NCI-H2029 treated with DMSO at 0.1 percent for 48 hours (cell line): Measurements from ENCODE around the gene SOAT2.
A peak's percentile ranks its signal among the peaks of the same experiment; 100 is the strongest.
"Not testable (repeated sequence)": the region's sequence is repeated elsewhere in the genome, so short reads cannot be mapped to it uniquely, and the experiment has no call there.

Experiments used
- DNase-seq: peaks from one replicate; lab custom pipeline; 2025; lab: John Stamatoyannopoulos, UW

SOAT2 gene

DNA sequence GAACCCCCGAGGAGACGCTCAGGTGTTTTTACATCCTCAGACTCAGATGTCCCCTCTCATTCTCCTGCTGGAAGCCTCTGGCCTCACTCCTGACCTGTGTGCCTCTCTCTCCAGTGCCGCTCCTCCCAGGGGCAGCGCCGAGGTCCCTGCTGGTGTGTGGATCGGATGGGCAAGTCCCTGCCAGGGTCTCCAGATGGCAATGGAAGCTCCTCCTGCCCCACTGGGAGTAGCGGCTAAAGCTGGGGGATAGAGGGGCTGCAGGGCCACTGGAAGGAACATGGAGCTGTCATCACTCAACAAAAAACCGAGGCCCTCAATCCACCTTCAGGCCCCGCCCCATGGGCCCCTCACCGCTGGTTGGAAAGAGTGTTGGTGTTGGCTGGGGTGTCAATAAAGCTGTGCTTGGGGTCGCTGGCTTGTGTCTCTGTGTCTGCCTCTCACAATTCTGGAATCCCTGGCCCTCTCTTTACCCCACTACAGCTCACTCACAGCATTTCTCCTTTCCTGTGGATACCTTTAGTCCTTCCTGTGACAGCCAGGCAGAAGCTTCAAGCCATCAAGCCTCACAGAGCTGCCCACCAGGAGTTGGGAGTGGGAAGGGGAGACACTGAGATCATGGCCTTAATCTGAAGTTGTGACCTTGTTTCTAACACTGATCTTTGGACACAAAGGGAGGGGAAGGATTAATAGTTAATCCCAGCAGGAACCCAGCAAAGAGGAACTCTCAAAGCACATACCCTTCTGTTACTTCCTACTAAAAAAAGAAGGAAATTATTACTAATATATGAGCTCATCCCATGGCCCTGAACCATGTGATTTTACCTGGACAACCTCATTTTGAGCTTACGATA, 1.1 kb upstream of the SOAT2 start:
- no peak for DNase-seq

- DNase-seq: no peak
Observed at GRCh38 chr12:53103860-53104305, 597 bp downstream of the SOAT2 start.

- DNase-seq: no peak
Observed at GRCh38 chr12:53105256-53105655, 2.0 kb downstream of the SOAT2 start.

GRCh38 chr12:53105712-53106439, 2.6 kb downstream of the SOAT2 start:
- DNase-seq: no peak

- DNase-seq: no peak
Observed at GRCh38 chr12:53107122-53107521, 3.8 kb downstream of the SOAT2 start.

DNA sequence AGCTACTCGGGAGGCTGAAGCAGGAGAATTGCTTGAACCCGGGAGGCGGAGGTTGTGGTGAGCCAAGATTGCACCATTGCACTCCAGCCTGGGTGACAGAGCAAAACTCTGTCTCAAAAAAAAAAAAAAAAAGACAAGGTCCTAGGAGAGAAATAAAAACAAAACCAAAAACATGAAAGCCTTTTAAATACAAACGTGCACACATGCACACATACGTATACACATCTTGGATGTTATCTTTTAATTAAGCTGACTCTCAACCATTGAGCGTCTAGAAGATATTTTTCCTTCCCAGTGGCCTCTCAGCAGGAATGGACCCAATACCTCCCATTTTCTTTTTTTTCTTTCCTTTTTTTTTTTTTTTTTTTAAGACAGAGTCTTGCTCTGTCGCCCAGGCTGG, 9.1 kb downstream of the SOAT2 start:
- not testable (repeated sequence) for DNase-seq

- DNase-seq: no peak
Observed at GRCh38 chr12:53113136-53113705, 9.9 kb downstream of the SOAT2 start.

DNA sequence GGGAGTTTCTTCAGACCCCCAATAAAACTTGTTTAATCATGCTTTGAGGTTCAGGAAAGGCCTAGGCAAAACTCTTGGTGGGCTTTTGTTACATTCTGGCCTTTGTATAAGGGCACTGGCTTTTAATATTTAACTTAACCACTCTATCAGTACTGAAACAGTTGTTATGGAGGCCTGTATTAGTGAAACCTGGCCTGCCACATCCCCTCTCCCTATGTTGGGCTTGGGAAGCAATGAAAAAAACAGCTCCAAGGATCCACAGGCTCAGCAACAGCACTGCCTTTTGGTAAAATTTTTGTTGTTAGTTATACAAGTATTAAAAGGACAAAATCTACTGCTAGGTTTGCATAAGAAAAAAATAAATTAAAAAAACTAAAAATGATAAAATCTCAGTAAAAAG, 10.7 kb downstream of the SOAT2 start:
- DNase-seq: no peak

GRCh38 chr12:53115112-53115890, 12.0 kb downstream of the SOAT2 start:
- no peak for DNase-seq

DNA sequence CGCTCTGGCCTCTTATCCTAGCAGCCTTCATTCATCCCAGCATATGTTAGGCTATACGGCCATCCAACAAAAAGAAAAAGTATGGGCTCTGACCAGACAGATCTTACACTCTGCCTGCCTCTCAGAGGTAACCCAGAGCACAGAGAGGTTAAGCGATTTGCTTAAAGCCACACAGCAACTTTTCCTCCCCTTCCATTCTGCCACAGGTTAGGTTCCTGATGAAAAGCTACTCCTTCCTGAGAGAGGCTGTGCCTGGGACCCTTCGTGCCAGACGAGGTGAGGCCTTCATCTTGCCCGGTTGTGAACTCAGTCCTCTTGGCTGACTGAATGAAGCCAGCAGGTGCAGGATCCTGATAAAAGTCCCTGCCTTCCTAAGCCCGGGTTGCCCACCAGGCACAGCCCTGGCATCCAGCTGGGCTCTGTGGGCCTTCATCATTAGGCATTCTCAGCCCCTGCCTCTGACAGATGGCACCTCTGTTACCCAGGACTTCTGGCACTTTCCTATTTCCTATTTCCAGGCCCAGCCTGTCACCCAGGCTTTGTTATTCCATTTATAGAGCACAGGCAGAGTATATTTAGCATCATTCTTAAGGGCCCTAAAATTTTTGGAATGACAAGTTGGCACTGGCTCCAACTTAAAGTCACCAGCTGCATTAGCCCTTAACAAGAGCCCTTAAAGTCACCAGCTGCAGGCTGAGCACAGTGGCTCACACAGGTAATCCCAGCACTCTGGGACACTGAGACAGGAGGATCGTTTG, 12.8 kb downstream of the SOAT2 start:
- DNase-seq: peak; percentile 2

DNA sequence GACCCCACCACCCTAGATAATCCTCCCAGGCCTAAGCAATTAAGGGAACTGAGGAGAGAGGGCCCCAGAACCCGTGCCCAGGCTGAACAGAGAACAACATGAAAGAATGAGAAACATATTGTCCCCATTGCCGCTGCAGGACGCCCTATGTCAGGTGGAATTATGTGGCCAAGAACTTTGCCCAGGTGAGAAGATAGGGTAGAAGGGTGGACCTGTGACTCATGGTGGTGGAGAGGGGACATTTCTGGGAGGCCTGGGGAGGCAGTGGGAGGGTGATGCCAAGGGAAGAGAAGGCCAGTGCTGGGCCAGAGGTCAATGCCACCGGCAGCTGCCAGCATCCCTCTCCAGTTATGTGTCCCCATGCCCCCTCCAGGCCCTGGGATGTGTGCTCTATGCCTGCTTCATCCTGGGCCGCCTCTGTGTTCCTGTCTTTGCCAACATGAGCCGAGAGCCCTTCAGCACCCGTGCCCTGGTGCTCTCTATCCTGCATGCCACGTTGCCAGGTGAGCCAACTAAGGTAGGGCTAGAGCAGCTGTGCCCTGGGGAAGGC, 15.5 kb downstream of the SOAT2 start:
- no peak for DNase-seq

GRCh38 chr12:53120685-53121525, 17.6 kb downstream of the SOAT2 start:
- no peak for DNase-seq

DNA sequence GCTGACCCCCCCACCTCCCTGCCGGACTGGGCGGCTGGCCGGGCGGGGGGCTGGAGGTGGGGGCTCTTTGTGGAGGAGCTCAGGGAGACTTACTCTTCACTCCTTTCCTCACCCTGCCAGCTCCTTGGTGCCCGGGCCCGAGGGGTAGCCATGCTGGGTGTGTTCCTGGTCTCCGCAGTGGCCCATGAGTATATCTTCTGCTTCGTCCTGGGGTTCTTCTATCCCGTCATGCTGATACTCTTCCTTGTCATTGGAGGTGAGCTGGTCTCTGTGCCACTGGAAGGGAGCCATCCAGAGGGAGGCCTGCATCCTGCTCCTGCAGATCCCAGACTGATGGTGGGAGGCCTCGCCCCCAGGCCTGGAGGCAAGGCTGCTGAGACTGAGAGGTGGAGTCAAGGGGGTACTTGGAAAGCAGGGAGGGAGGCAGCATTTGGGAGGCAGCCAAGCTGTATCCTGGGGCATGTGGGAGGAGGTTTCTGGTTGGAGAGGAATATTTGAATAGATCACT, 19.7 kb downstream of the SOAT2 start:
- DNase-seq: peak; percentile 47

DNA sequence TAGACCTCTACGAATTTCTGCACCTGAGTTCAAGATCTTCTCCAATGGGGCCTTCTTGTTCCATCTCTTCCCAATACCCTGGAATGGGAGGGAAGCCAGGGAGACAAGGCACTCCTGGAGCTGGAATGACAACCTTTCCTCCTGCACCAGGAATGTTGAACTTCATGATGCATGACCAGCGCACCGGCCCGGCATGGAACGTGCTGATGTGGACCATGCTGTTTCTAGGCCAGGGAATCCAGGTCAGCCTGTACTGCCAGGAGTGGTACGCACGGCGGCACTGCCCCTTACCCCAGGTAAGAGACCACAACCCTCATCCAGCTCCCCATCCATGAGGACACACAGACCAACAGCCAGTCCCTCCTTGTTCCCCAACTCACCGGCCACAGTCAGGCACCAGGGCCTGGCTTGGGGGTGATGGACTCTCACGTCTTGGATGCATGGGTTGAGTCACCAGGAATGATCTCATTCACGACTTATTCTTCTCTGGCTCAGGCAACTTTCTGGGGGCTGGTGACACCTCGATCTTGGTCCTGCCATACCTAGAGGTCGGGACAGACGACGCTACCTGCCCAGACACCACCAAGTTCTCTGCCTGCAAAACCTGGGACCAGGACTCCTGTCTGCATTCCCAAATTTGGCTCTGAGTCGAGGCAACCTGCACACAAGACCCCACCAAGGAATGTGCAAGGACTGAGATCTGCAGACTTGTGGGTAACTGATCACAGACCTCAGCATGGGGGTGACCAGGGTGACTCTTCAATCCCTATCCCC, 20.5 kb downstream of the SOAT2 start:
- no peak for DNase-seq

DNA sequence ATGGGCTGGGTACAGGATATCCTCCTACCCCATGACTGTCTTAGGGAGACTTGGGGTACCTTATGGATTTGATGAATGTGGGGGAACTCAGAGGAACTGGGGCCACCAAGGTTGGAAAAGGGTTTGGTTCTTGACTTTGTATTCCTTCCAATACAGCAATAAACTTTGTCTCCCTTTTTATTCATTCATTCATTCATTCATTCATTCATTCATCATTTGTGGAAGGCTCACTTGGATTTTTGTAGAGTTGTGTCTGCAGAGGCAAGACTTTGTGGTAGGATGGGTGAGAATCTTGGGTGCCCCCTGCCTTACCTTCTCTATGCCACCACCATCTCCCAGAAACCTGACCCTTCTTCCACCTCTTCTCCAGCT, 21.1 kb downstream of the SOAT2 start:
- DNase-seq: no peak

DNA sequence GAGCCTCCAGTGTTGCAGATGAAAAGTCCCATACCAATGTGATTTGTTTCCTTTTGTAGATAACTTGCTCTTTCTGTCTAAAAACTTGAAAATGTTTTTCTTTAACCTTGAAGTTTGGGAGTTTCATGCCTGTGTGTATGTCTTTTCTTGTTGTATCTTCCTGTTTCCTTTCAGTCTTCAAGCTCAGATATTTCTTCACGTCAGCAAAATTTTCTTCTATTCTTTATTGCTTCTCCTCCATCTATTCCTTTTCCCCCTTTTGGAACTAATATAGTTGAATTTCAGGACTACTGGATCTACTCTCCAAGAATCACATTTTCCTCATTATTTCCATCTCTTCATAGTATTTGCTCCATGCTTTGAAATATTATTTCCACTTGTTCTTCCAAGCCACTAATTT, 23.9 kb downstream of the SOAT2 start:
- no peak for DNase-seq

GRCh38 chr12:53128780-53129569, 25.7 kb downstream of the SOAT2 start:
- DNase-seq: no peak

DNA sequence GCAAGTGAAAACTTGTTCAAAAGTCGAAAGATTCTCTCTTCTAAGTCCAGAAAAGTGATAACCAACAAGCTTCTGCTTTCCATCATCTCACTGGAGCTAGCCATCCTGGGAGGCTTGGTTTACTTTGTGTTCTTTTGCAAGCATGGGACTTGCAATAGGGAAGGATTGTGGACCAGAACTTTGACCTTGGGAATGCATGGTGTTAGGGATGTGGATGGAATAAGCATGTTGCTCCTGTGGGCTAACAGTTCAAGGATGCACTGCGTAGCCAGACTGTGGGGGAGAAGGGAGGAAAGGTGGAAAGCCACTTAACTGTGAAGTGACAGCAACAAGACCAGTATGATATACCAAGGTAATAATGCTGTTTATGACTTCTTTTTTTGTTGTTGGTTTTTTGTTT, 28.6 kb downstream of the SOAT2 start:
- DNase-seq: no peak
